Measurements from ENCODE around the gene JDP2.
A peak's percentile ranks its signal among the peaks of the same experiment; 100 is the strongest.

Gene JDP2

DNA sequence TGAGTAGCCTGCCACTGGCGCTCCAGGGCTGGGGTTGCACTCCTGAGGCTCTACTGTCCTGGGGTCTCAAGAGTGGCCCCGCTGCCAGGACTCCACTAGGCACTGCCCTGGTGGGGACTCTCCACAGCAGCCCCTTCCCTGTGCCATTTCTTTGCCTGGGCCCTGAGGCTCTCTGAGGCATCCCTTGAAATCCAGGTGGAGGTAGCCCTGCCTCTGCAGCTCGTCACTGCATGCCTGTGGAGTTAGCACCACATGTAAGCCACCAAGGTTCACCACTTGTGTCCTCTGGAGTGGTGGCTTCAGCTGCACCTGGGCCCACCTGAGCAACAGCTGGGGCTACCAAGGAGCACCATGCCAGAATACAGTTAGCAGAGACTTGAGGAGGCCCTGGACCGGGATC lies 54.5 kb downstream of the JDP2 start:
- DNase-seq (ENCODE audit: low read depth, low spot score), result no peak

GRCh38 chr14:75484711-75485429 lies 57.0 kb downstream of the JDP2 start:
- DNase-seq (ENCODE audit: low read depth, low spot score), result no peak

- no peak for DNase-seq (ENCODE audit: low read depth, low spot score)
Measured at GRCh38 chr14:75486318-75486717, 58.5 kb downstream of the JDP2 start.

- DNase-seq (ENCODE audit: low read depth, low spot score), result no peak
Measured at GRCh38 chr14:75487155-75487671, 59.4 kb downstream of the JDP2 start.

DNA sequence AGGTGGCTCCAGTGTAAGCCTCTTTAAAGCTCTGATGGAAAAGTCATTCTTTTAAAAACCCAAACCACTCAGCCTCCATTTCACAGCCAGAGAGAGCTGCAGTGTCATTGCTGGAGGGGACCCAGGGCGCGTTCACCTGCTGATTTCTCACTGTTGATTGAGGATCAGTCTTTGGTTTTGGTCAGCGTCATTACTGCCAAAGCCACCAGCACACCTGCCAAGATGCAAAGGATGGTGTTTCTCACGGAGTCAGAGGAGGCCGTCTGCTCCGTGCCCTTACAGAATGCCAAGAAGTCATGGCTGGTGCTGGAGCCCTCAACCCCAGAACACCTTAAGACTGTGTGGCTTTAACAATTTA lies 61.6 kb downstream of the JDP2 start:
- peak; percentile 16 for DNase-seq (ENCODE audit: low read depth, low spot score)

DNA sequence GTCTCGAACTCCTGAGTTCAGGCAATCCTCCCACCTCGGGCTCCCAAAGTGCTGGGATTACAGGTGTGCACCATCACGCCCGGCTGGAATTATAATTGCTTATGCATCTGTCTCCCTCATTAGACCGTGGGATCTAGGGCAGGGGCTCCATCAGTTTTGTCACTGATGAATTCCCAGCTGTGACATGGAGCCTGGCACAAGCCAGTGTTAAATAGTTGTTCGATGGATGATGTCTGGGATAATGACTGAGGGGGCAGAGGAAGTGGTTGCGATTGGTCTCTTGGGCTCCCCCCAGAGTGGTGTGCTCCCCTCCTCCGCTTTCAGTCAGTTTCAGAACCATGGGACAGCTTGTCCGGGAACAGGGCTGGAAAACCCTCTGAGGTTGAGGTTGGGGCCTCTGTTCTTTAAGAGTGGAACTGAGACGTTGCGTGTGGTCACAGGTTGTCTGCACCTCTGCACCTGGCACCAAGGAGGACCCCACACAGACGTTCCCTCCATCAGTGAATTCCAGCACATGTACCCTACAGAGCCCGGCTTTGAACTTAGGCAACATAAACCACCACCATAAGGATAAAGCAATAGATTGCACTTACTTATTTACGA lies 63.7 kb downstream of the JDP2 start:
- no peak for DNase-seq (ENCODE audit: low read depth, low spot score)

- DNase-seq (ENCODE audit: low read depth, low spot score), result no peak
Measured at GRCh38 chr14:75492832-75493591, 65.2 kb downstream of the JDP2 start.

GRCh38 chr14:75493592-75494087 lies 65.8 kb downstream of the JDP2 start:
- DNase-seq (ENCODE audit: low read depth, low spot score), result no peak

- no peak for DNase-seq (ENCODE audit: low read depth, low spot score)
Measured at GRCh38 chr14:75494896-75495295, 67.1 kb downstream of the JDP2 start.

DNA sequence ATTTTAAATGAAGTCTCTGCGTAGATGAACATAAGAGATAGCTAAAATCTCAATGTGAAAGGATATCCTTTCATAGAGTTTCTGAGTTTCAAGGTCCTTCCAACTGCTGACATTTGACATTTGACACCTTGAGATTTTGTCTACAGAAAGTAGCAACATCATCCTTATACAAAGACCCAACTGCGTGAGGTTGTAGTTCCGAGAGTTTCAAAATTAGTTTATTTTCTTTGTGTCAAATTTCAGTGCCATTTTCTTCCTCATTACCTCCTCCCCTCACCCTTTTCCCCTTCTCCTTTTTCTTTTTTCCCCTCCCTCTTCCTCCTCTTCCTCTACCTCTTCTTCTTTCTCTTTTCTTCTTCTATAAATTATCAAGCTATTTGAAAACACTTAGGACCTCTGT lies 67.6 kb downstream of the JDP2 start:
- DNase-seq (ENCODE audit: low read depth, low spot score), result no peak

GRCh38 chr14:75495882-75496281 lies 68.1 kb downstream of the JDP2 start:
- DNase-seq (ENCODE audit: low read depth, low spot score), result no peak

GRCh38 chr14:75496755-75497154 lies 68.9 kb downstream of the JDP2 start:
- DNase-seq (ENCODE audit: low read depth, low spot score), result no peak

- DNase-seq (ENCODE audit: low read depth, low spot score), result no peak
Measured at GRCh38 chr14:75497191-75497590, 69.4 kb downstream of the JDP2 start.

DNA sequence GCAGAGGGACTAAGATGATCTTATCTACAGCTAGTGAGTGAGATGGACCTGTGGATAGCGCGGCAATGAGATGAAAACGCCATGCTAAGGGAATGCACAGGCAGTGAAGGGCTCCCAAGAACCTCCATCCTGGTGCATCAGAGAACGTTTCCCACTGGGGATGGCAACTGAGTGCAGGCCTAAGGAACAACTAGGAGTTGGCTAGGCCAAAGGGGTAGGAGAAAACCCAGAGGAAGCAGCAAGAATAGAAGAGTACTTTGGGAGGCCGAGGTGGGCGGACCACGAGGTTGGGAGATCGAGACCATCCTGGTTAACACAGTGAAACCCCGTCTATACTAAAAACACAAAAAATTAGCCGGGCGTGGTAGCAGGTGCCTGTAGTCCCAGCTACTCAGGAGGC lies 69.9 kb downstream of the JDP2 start:
- no peak for DNase-seq (ENCODE audit: low read depth, low spot score)

DNA sequence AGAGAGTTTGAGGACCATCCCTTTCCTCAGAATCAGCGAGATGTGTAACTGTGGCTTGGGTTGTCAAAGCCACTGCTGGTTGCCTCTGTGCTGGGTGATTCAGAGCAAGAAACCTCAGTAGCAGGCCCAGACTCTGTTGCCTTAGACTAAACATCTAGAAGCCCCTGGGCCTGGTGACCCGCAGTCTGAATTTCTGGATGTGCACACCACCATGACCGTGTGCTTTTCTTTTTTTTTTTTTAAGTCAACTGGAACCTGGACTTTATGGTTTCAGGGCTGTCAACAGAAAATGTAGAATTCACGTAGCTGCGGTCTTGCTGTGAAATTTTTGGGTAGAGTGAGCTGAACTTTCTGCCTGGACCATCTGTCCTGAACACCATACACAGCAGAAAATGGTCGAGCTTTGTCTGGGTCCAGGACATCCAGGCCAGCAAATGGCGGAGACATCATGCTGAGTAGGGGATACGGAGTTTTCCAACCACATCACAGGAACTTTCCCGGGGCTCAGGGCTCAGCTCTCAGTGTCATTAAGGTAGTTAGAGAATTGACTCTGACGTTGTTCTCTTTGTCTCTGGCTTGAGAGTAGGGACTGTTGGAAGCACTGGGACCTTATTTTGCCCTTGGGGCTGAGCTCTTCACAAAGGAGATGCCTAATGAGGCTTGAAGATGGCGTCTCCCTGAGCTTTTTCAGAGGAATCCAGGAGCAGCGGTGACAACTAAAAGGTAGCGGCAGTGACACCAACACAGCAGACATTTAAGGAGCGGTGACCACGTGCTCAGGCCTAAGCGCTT lies 71.5 kb downstream of the JDP2 start:
- peak; percentile 74 for DNase-seq (ENCODE audit: low read depth, low spot score)

- DNase-seq (ENCODE audit: low read depth, low spot score), result no peak
Measured at GRCh38 chr14:75501080-75501479, 73.3 kb downstream of the JDP2 start.

GRCh38 chr14:75504411-75504810 lies 76.6 kb downstream of the JDP2 start:
- no peak for DNase-seq (ENCODE audit: low read depth, low spot score)

GRCh38 chr14:75506930-75507329 lies 79.1 kb downstream of the JDP2 start:
- no peak for DNase-seq (ENCODE audit: low read depth, low spot score)

- no peak for DNase-seq (ENCODE audit: low read depth, low spot score)
Measured at GRCh38 chr14:75510547-75510946, 82.7 kb downstream of the JDP2 start.

GRCh38 chr14:75511201-75511600 lies 83.4 kb downstream of the JDP2 start:
- no peak for DNase-seq (ENCODE audit: low read depth, low spot score)

DNA sequence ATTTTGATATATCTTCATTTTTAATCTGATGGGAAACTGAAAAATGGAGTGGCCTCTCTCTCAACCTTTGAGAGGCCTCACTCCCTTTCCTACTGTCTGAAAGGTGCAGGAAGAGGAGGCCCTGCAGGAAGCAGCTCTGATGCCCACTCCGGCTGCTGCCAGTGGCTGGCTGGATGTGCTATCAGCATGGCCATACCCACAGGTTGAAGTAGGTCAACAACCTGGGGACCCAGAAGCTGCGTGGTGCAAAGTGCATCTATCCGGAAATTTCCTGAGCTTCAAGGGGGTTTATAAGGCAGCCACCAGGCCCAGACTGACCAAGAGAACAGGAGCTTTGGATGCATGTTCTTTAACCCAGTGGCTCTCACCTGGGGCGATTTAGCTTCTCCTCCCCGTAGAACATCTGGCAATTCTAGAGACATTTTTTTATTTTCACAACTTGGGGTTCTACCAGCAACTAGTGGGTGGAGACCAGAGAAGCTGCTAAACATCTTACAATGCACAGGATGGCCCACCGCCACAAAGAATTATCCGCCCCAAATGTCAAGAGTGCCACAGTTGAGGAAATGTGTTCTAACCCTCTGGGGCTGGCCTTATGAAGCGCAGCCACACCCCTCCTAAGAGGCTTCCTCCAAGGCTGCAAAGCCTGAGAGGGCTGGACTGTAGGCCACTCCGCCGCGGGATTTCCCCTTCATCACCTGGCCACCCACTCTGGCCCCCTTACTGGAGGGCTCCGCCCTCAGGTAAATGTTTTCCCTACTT lies 86.3 kb downstream of the JDP2 start:
- peak; percentile 26 for DNase-seq (ENCODE audit: low read depth, low spot score)

All from ELF-1 (cell line).